NCI-H1048 (cell line): ENCODE data around the gene TMEM97.
"Not testable (repeated sequence)": the region's sequence is repeated elsewhere in the genome, so short reads cannot be mapped to it uniquely, and the experiment has no call there.

Source experiments
- DNase-seq: peaks from one replicate; lab custom pipeline; 2025; lab: John Stamatoyannopoulos, UW

TMEM97 gene

GRCh38 chr17:28338056-28338768 is 19.2 kb downstream of the TMEM97 start:
- DNase-seq = no peak

GRCh38 chr17:28338769-28339212 is 19.8 kb downstream of the TMEM97 start:
- not testable (repeated sequence) for DNase-seq

- no peak for DNase-seq
Observed at GRCh38 chr17:28339431-28339830, 20.4 kb downstream of the TMEM97 start.

GRCh38 chr17:28340374-28340773 is 21.4 kb downstream of the TMEM97 start:
- no peak for DNase-seq

GRCh38 chr17:28341516-28341915 is 22.5 kb downstream of the TMEM97 start:
- no peak for DNase-seq

- DNase-seq = no peak
Observed at GRCh38 chr17:28342313-28342712, 23.3 kb downstream of the TMEM97 start.

GRCh38 chr17:28343491-28343932 is 24.5 kb downstream of the TMEM97 start:
- no peak for DNase-seq

GRCh38 chr17:28344011-28344410 is 25.0 kb downstream of the TMEM97 start:
- no peak for DNase-seq

- no peak for DNase-seq
Observed at GRCh38 chr17:28344435-28344901, 25.5 kb downstream of the TMEM97 start.

- no peak for DNase-seq
Observed at GRCh38 chr17:28345419-28346198, 26.6 kb downstream of the TMEM97 start.

GRCh38 chr17:28346199-28346580 is 27.2 kb downstream of the TMEM97 start:
- no peak for DNase-seq

GRCh38 chr17:28346746-28347246 is 27.8 kb downstream of the TMEM97 start:
- DNase-seq = no peak

GRCh38 chr17:28347261-28347891 is 28.4 kb downstream of the TMEM97 start:
- no peak for DNase-seq

- DNase-seq = no peak
Observed at GRCh38 chr17:28348979-28349378, 30.0 kb downstream of the TMEM97 start.

GRCh38 chr17:28350271-28350670 is 31.3 kb downstream of the TMEM97 start:
- DNase-seq = no peak

GRCh38 chr17:28357061-28357900 is 38.3 kb downstream of the TMEM97 start, which contains the start of gene POLDIP2:
Gene POLDIP2 (minus strand): TSS chr17:28357527. CDS start chr17:28357448, 79 bp downstream.
- peak; percentile 90 for DNase-seq

GRCh38 chr17:28357901-28358197 is 38.8 kb downstream of the TMEM97 start:
- no peak for DNase-seq

- no peak for DNase-seq
Observed at GRCh38 chr17:28363186-28363585, 44.2 kb downstream of the TMEM97 start.

- no peak for DNase-seq
Observed at GRCh38 chr17:28363776-28364650, 45.0 kb downstream of the TMEM97 start.

- DNase-seq = no peak
Observed at GRCh38 chr17:28364665-28365363, 45.8 kb downstream of the TMEM97 start, which contains the start of gene SEBOX. Gene SEBOX (minus strand): TSS chr17:28365199. CDS start chr17:28365151, 48 bp downstream.
